HG03521 (cell line): Measurements from ENCODE around the gene HSD17B8.

Experiments
- ATAC-seq: cut with Tn5 transposase; IDR thresholded peaks from one replicate; pipeline ENCODE4 v1.9.1; 2021; ENCODE audit warnings: mild to moderate bottlenecking, moderate library complexity; ENCODE audit not compliant: unreplicated experiment

Gene HSD17B8

DNA sequence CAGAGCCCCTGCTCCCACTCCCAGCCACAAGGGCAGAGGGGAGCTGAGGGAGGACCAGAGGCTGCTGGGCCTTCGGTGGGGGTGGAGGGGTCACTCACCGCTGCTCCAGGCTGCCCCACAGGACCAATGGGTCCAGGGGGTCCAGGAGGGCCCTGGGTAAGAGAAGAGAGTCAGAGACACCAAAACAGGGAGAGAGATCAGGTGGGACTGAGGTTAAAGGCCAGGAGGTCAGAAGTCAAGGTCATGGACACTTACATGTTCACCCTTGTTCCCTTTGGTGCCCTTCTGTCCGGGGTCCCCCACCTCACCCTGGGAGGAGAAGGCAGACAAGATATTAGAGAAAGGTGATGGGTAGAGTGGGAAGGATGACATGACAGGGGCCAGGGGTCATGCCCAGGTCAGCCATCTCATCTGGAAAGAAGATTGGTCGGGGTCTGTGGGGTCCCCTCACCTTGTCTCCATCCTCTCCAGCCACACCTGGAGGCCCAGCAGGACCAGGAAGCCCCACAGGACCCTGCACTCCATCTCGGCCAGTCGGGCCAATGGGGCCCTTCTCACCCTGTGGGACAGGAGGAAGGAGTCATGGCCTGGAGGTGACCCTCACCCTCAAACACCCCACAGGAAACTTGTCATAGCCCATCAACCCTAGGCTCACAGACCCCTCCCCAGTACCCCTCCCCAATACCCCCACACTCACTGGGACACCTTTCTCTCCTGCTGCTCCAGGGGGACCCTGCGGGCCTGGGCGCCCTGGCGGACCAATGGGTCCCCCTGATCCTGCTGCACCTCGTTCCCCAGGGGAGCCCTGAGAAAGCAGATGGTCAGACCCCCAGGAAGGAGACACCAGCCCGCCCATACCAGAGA, 33.2 kb upstream of the HSD17B8 start:
- no peak for ATAC-seq

DNA sequence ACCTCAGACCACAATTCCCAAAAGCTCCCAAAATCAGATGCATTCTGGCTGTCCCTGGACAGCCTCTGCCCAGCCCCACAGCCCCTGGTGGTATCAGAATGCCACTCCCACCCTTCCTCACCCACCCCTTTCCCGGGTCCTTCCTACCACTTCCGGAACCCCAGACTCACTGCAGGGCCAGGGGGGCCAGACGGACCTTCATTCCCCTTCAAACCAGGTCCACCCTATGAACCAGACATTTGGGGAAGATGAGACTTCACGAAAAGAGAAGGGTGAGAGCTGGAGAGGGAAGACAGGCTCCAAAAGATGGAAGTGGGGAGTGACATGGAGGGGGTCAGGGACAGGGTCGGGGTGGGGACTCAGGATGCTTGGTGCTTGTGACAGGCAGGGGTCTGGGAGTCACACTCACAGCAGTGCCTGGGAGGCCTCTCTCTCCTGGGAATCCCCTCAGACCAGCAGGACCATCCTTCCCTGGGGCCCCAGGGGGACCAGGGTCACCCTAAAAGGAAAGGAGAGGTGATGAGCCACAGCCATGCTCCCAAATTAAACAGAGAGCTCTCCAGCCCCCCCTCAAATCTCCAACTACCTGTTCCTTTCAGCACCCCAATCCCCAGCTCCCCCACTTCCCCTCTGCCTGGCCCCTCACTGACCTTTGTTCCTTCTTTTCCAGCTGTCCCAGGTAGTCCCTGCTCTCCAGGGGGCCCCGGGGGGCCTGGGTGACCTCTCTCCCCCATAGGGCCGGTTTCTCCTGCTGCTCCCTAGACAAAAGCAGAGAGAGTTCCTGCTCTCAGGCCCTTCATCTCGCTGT, 32.4 kb upstream of the HSD17B8 start:
- no peak for ATAC-seq

DNA sequence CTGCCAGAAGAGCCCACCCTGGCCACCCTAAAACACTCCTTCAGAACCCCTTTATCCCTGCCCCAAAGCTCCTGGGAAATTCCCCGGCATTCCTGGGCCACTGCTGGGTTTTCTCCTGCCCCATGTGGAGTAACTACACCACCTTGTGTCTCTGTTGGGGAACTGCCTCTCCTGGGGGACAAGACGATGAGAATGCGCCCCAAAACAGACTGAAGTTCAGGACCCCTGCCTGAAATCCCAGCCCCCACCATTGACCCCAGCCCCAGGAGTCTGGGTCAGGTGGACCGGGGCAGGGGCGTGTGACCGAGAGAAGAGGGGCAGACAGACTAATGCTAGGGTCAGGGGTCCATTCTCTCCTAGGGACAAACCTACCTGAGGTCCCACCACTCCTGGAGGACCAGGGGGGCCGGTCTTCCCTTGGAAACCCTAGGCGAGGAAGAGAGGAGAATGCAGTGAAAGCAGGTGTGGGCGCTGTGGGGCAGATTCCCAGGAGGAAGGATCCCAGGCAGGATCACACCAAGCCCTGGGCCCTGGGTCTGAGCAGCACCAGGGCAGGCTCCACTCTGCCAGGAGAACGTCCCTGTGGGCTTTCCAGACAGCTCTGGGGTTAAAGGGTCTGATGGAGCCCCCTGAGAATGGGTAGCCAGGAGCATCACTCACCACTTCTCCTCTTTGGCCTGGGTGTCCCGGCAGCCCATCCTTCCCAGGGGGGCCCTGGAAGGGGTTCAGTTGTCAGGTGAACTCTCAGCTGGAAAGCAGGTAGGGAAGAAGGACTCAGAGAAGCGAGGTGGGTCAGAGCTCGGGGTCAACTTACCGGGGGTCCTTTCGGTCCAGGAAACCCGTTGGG, 31.5 kb upstream of the HSD17B8 start:
- no peak for ATAC-seq

DNA sequence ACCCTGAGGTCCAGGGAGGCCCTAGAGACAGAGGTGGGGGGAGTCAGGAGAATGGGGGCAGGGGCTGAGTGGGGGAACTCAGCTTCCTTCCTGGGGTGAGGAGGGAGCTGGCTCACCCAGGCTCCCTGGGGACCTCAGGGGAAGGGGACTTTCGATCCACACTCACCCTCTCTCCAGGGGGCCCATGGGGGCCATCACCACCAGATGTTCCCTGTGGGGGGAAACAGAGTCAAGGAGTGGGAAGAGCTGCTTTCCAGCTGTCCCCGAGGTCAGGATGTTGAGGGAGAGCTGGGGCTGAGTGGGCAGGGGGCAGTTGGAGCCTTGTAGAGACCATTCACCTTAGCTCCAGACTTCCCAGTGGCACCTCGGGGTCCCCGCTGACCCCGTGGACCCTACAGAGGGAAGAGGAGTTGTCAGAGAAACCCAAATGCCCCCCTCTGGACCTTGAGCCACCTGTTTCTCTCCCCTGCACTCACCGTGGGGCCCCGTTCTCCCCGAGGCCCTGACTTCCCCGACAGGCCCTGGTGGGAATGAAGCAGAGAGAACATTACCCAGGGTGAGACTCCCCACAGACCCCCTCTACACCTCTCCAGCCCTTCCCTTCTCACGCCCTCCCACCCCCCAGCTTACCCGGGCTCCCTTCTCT, 30.8 kb upstream of the HSD17B8 start:
- no peak for ATAC-seq

DNA sequence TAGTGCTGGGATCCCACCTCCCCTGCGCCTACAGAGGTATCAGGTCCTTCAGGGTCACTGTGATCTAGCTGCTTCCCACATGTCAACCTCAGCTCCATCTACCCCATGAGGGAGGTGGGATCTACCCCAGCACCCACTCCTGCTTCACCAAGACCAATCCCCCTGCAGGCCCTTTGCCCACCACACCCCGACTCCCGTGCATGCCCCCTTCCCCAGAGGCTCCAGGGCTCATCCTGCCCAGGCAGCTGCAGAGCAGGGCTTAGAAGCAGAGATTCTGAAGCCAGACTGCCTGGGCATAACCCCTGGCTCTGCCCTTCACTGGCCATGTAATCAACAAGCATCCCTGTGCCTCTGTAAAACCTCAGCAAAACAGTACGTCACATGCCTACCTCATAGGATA, 29.7 kb upstream of the HSD17B8 start:
- ATAC-seq: no peak

DNA sequence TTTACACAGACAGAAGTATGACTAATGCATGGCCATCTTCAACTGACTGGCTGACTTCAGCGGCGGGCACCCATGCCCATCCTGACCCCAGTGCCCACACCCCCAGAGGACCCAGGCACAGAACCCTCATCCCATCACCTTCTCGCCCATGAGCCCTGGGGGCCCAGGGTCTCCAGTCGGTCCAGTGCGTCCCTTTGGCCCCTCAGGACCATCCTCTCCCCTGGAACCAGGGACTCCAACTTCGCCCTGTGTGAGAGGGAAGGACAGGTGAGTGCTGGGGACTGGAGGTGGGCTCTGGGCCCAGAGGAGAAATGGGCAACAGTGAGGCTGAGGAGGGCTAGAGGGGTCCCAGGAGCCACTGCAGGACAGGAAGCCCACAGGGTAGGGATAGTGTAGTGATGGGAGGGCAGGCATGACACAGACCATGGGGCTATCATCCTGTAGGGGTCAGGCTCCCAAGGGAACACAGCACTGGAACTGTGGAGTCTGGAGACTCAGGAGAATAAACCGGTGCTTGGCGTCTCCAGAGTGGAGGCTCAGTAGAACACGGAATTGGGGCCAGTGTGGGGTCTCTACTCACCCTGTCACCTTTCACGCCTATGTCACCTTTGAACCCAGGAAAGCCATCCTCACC, 28.9 kb upstream of the HSD17B8 start:
- ATAC-seq: no peak

DNA sequence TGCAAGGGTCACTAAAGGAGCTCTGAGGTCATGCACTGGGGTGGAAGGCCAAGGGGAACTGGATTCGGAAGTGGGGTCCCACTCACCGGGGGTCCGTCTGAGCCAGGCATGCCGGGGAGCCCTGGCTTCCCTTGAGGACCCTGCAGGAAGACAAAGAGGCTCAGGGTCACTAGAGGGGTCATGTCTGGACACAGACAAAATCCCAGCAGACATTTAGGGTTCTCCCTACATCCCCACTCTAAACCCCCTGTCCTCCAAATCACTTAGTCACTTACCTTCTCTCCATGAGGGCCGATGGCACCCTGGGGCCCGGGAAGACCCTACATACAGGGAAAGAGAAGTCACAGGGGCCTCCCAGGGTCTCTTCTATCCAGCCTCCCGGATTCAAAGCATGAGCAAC, 27.5 kb upstream of the HSD17B8 start:
- ATAC-seq: no peak

DNA sequence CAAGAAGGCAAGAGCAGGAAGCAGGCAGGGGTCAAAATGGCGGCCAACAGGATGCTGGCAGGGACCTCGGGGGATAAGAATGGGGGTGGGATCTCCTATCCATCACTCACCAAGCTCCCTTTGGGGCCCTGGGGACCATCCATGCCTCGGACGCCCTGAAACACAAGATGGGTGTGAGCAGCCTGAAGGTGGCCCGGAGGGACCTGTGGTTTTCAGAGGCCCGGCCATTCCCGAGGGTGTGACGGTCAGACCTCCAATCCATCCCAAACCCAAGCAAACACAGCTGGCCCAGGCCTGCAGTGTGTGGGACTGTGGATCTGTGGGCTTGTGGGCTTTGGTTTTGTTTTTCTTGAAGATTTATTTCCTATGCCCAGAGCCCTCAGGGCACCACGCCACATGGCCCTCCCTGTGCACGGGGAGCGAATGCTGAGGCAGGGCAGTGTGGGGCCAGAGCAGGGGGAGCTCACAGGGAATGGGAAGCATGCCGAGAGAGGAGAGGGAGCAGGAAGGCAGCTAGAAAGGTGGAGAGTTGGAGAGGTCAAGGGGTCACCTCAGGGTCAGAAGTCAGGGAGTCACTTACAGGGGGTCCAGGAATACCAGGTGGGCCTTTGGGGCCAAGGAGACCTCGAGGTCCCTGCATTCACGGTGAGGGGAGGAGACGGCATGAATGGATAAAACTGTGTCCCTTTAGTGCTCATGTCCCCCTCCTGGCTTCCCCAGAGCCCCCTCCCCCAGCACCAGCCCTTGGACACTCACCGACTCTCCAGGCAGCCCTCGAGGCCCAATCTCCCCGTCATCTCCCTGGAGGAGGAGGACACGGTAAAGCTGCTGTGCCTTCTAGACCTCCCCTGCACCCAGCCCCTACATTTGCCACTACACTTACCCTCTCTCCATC, 26.7 kb upstream of the HSD17B8 start:
- ATAC-seq: no peak

DNA sequence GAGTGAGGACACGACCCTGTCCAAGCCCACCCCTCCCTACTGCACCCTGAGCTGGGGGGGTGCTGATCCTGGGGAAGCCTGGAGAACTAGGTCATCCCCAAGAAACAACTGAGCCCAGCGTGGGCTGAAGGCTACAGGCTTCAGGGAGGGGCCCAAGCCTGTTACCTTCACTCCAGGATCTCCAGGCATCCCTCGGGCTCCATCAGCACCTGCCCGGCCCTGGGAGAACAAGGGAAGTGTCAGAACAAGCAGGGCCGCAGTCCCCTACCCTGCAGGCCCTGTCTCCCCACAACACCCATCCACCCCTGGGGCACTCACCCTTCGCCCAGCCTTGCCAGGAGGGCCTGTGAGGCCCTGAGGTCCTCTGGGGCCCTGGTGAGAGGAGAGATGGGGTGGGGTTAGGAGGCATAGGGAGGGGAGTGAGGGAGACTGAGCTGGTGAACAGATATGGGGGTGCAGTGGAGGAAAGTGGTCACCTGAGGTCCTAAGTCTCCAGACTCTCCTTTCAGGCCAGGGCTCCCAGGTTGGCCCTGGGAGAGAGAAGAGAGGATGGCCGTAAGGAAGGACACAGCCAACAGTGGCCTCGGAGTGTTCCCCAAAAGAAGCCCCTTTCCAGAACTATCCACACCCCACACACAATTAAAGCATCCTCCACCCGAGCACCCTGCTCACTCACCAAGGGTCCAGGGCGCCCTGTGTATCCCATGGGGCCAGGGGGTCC, 25.5 kb upstream of the HSD17B8 start:
- no peak for ATAC-seq

DNA sequence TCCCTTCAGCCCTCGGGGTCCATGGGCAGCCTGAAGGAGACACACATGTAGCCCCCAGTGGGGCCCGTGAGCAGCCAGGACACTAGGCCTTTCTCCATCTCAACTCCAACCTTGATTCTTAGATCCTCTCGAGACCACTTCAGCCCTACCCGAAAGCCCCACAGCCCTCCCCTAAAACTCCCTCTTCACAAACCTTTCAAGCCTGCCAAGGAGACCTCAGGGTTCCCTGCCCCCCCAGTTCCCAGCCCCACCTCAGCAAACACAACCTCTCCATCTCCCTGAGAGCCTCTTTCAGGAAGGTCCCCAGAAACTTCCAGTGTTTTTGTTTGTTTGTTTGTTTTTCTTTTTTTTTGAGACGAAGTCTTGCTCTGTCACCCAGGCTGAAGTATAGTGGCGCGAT, 23.3 kb upstream of the HSD17B8 start:
- ATAC-seq: no peak

DNA sequence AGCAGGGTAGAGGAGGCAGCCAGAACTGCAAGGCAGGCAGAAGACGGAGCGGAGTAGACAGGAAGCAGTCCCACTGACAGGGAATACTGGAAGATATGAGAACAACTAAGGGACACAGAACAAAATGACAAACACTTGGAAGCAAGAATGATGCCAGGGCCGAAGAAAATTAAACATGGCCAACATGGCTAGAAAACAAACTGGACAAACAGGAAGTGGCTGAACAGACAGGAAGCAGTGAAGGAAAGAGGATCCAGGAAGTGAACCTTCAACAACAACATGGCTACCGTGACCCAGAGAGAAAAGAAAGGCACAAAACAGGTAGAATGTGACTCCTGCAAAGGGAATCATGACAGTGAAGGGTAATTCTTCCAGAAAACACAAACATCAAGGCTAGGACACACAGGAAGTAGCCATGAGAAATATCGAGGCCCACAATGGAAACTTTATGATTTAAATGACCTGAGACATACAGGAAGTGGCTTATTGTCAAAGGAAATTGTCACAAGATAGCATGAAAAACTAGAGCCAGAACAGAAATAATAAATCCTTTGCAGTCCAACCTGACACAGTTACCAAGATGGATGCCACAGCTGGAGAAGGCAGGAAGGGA, 21.3 kb upstream of the HSD17B8 start:
- ATAC-seq: no peak

DNA sequence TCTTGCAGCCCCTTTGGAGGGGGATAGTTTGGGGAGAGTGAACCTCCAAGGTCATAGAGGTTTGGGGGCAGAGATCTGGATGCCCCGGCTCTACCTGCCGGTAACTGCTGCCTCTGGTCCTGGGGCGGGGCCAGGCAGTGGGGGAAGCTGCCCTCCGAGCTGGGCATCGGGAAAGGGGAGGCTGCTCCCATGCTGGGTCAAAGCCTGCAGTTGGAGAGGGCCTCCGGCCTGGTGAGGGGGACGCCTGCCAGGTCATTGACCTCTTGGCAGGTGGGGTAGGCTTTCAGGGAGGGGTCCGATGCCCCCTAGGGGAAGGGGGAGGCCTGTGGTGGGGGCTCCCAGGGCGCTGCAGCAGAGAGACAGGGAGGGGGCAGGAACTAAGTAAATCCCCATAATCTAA, 19.3 kb upstream of the HSD17B8 start:
- ATAC-seq: no peak

DNA sequence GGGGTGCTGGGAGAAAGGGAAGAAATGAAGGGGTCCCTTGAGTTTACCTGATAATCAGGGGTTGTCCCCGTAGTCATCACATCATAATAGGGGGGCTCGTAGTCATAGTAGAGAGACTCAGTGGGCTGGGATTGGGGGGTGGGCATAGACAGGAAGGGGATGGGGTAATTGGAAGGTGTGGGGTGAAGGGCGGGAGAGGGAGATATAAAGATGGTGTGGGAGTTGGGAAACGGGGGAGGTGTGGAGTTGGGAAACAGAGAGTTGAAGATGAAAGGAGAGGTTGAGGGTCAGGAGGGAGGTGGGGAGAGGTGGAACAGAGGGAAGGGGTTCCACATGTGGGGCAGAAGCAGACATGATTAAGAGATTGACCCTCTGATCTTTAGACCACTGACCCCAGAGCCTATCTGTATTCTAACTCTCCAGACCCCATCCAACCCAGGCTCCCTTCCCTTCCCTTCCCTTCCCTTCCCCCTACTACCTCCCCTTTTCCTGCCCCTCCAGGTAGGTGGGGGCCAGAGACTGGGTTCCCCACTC, 18.7 kb upstream of the HSD17B8 start:
- no peak for ATAC-seq

DNA sequence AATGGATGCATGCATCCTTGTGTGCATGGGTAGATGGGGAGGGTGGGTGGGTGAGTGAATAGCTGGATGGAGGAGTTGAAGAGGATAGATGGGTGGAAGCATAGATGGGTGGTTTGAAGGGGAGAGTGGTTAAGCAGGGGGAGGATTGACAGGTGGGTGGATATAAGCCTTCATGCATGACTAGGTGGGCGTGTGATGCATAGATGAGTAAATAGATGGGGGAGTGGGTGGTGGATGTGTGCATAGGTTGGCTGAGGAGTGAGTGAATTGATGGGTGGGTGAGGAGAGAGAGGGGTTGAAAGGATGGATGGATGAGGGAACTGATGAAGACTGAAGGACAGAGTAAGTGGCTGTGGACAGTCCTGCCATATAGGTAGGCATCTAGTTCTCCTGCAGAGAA, 16.6 kb upstream of the HSD17B8 start:
- ATAC-seq: no peak

DNA sequence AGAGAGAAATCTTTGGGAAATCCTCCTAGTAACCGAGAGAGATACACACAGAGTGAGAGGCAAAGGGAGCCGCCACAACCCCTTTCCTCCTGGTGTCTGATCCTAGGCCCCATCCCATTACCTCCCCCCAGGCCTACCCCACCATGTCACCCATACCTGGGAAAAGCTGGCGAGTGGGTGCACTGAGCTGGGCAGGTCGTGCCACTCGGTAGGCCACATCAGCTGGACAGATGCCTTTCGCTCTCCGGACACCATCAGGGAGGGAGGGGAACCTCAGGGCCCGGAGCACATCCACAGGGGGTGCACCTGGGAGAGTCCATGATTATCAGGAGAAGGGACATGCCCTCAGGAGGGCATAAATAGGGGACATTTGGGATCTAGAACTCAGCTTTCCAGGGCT, 15.3 kb upstream of the HSD17B8 start:
- no peak for ATAC-seq

DNA sequence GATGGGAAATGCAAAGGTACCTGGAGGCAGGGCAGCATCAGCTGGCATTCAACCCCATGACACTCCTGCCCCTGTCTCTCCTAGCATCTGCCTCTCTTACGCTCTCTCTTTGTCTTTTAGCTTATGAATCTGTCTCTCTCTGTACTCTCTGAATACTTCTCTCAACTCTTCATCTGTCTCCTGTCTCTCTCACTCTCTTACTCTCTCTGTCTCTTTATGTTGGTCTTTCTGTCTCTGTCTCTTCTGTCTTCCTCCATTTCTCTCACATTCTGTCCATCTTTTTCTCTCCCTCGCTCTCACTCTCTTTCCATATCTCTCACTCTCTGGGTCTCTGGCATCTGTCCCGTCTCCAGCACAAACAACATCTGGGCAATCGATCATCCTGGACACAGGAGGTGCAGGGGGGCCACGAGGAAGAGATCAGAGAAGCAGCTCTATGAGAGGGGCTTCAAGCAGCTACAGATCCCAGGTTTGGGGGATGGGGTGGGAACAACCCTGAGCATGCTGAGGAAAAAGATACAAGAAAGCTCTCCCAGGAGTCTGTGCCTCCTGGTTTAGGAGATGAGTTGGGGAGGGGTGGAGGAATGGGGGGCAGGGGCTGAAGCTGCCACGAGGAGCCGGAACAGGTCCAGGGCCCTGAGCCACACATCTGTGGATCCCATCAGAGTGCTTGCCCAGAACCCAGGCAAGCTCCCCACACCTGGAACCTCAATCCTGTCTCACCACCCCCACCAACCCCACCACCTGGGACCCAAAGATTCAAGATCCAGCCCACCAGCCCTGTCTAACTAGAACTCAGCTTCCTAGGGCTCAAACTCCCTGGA, 14.6 kb upstream of the HSD17B8 start:
- ATAC-seq: no peak

DNA sequence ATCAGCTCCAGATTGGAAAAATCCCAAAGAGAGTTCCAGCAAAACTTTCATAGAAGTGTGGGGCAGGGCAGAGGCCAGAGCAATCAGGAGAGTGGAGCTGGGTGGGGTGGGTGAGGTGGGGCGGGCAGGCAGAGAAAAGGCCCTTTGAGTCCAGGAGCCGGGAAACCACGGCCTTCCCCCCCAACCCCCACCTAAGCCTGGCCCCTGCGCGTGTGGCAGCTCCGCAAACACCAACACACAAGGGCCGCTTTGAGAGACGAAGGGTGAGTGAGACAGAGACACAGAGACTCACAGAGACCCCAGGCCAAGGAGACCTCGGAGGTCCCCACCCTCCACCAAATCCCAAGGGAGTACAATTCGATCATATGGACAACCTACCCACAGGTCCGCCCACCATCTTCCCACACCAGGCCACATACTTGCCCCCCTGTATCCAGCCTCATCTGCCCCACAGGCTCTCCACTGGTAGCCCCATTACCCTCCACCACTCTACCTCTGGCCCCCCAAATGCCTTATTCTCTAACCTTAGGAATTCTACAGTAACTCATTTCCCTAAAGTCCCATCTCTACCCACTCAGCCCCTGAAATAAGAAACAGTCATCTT, 13.8 kb upstream of the HSD17B8 start:
- no peak for ATAC-seq
